ENCODE data around the gene CELF6.
A peak's percentile ranks its signal among the peaks of the same experiment; 100 is the strongest.
"Not testable (repeated sequence)": the region's sequence is repeated elsewhere in the genome, so short reads cannot be mapped to it uniquely, and the experiment has no call there.

CELF6 gene

DNA sequence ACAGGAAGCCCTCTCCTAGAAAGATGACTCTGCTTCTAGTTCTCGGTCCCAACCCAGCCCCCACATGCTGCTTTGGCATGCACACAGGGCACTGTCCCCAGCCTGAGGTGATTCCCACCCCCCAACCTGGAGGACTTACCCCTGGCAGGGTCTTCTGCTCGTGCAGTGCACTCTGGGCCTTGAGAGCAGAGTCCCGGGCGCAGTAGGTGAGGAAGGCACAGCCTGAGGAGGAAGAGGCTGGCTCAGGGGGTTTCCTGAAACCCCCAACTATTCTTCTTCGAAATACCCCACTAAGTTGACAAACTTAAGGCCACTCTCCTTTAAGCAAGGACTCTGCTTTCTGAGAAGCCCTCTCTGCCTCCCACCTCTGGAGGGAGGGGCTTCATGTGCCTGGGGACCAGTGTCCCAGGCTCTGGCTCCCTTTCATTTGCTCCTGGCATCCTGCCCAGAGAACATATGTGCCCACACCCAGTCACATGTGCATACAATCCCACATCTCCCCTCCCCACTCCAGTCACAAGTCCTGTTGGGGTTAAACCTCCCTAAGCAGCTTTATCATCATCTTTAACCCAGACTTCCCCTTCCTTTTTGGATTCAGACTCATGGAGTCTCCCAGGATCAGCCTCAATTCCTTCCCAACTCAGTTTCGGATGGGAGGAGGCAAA is 4.1 kb downstream of the CELF6 start:
- DNase-seq, result no peak

GRCh38 chr15:72313881-72314280 is 6.1 kb downstream of the CELF6 start:
- DNase-seq, result no peak

- DNase-seq, result no peak
Measured at GRCh38 chr15:72313448-72313840, 6.5 kb downstream of the CELF6 start.

- peak in 4 of 5 donors; percentile 30 to 56 (median 38) for DNase-seq
Measured at GRCh38 chr15:72312605-72313447, 7.1 kb downstream of the CELF6 start.

DNA sequence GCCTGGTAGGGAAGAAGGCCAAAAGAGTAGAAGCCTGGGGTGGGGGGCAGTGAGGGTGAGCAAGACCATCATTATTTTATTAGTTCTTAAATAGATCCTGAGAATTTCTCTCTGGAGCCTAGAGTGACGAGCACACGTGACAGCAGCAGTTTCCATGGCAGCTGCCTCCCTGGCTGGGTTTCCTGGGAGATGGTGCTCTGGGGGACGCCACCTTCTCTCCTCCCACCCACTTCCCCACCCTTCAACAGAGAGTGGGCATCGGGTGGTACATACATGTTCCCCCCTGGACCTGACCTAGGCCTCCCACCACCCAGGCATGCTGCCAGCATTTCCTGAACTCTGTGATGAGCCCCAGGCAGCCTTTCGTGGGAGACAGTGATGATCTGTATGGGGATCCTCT is 12.9 kb downstream of the CELF6 start:
- no peak for DNase-seq

DNA sequence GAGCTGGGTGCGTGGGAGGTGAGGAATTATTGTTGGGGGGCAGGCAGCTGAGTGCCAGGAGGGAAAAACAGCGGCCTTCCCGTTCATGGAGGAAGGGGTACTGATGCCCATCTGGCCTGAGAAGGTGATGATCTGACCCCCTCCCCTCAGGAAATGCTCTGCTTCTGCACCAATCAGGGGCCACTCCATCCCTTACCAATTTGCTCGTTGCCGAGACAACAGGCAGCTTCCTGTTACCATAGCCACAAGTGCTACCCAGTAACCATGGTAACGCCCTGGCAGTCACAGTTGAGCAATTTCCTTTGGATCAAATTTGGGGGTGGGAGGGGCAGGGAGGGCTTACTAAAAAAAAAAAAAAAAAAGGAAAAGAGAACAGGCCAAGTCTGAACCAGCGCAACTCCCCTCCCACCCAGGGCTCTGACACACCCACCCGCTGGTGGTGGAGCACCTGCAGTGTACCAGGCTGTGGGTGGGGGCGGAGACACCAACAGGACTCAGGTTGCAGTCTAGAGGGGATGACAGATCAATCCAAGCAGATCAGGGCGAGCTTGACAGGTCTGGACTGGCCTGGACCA is 13.7 kb downstream of the CELF6 start:
- DNase-seq, result peak in 4 of 5 donors; percentile 30 to 66 (median 34)

GRCh38 chr15:72304596-72304995 is 15.4 kb downstream of the CELF6 start:
- no peak for DNase-seq

GRCh38 chr15:72302955-72303354 is 17.0 kb downstream of the CELF6 start:
- DNase-seq, result no peak

- no peak for DNase-seq
Measured at GRCh38 chr15:72289597-72290325, 30.2 kb downstream of the CELF6 start.

GRCh38 chr15:72288796-72289596 is 31.0 kb downstream of the CELF6 start:
- DNase-seq, result no peak

DNA sequence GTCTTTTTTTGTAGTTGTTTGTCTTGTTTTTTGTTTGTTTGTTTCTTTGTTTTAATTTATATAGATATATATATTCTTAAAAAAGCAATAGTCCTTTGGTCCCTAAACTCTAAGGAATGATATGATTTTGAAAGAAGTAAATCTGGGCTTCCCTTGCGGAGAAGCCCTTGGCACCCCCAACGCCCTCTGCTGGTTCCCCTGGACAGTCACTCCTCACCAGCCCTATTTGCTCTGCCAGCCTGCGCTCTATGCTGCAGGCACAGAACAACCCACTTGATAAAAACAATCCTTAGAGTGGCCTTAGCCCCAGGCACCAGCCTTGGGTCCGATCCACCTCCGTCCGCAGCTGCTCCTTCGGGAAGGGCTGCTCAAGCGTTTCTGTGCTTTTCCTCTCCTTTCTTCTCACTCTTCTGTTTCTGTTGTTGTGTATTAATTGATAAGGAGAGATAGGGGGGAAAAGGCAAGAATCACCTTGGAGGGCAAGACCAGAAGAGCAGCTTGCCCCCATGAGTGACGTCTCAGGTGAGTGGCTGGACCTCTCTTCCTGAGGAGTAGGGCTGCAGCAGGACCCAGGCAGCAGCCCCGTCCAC is 33.9 kb downstream of the CELF6 start:
- DNase-seq, result peak; percentile 18 to 40 (median 31)

GRCh38 chr15:72285402-72285801 is 34.6 kb downstream of the CELF6 start:
- DNase-seq, result no peak

GRCh38 chr15:72284781-72285180 is 35.2 kb downstream of the CELF6 start:
- DNase-seq, result no peak

DNA sequence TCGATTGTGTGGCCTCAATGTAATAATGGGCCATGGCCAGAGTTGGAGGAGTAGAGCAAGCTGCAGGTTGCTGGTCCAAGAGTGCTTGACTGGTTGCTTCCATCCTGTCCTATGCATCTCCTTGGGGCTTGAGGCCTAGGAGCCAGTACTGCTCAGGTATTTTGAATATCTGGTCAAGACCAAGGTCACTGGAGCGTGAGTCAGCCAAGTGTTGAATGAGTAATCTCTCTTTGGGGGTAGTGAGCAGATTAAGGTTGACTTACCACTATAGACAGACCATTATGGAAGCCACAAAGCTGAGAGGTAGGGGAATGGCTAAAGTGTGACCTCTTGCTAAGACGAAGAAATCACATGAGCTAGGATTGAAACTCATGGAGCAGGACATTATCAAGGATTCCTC is 38.2 kb downstream of the CELF6 start:
- DNase-seq, result no peak

- no peak for DNase-seq
Measured at GRCh38 chr15:72280751-72281150, 39.2 kb downstream of the CELF6 start.

- no peak for DNase-seq
Measured at GRCh38 chr15:72278737-72279136, 41.2 kb downstream of the CELF6 start.

- no peak for DNase-seq
Measured at GRCh38 chr15:72276326-72276700, 43.6 kb downstream of the CELF6 start.

- DNase-seq, result not testable (repeated sequence)
Measured at GRCh38 chr15:72275635-72276325, 44.2 kb downstream of the CELF6 start.

DNA sequence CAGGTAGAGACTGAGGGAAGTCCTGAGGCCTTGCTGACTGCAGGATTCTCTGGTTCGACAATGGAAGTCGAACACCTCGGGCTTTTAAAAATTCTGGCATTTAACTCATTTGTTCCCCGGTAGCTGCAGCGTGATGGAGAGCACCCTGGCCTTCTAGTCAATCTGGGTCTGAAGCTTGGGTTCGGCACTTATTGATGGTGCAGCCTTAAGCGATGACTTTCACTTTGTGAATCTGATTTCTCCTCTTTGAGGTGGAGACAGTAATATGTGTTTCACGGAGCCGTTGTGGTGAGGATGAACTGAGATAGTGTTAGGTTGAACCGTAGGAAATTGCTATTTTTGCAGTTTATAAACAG is 47.0 kb downstream of the CELF6 start:
- no peak for DNase-seq

GRCh38 chr15:72272213-72272996 is 47.6 kb downstream of the CELF6 start, which contains the start of gene PARP6:
Gene PARP6, minus strand, starts transcription at chr15:72272554. Its CDS starts 5,077 bp downstream, at chr15:72267477.
- DNase-seq, result peak; percentile 97 to 99 (median 98)

- peak in 2 of 5 donors; percentile 18 to 25 for DNase-seq
Measured at GRCh38 chr15:72271895-72272212, 48.1 kb downstream of the CELF6 start.

Measured in T-helper 1 cell (primary cell).